ENCODE measurements around the gene HOXB2.
A peak's percentile ranks its signal among the peaks of the same experiment; 100 is the strongest.
"Not testable (repeated sequence)": the region's sequence is repeated elsewhere in the genome, so short reads cannot be mapped to it uniquely, and the experiment has no call there.

HOXB2 gene

GRCh38 chr17:48513097-48513496, 31.8 kb downstream of the HOXB2 start:
- peak; percentile 51 for DNase-seq

GRCh38 chr17:48510761-48511604, 33.9 kb downstream of the HOXB2 start:
- DNase-seq = peak; percentile 59

- DNase-seq = no peak
These were observed 34.5 kb downstream of the HOXB2 start for GRCh38 chr17:48510381-48510760.

GRCh38 chr17:48509708-48510107, 35.2 kb downstream of the HOXB2 start:
- DNase-seq = not testable (repeated sequence)

- no peak for DNase-seq
These were observed 38.7 kb downstream of the HOXB2 start for GRCh38 chr17:48506246-48506645.

GRCh38 chr17:48505788-48506187, 39.1 kb downstream of the HOXB2 start:
- peak; percentile 79 for DNase-seq

- DNase-seq = no peak
These were observed 40.0 kb downstream of the HOXB2 start for GRCh38 chr17:48504953-48505352.

- no peak for DNase-seq
These were observed 41.2 kb downstream of the HOXB2 start for GRCh38 chr17:48503747-48504146.

- no peak for DNase-seq
These were observed 42.0 kb downstream of the HOXB2 start for GRCh38 chr17:48502901-48503300.

GRCh38 chr17:48502312-48502711, 42.6 kb downstream of the HOXB2 start:
- no peak for DNase-seq

GRCh38 chr17:48500435-48501426, 44.2 kb downstream of the HOXB2 start:
- no peak for DNase-seq

GRCh38 chr17:48499735-48500434, 45.0 kb downstream of the HOXB2 start:
- no peak for DNase-seq

- no peak for DNase-seq
These were observed 45.7 kb downstream of the HOXB2 start for GRCh38 chr17:48499248-48499647.

GRCh38 chr17:48498164-48498850, 46.6 kb downstream of the HOXB2 start:
- DNase-seq = no peak

- no peak for DNase-seq
These were observed 47.8 kb downstream of the HOXB2 start for GRCh38 chr17:48497103-48497502.

GRCh38 chr17:48494335-48494734, 50.6 kb downstream of the HOXB2 start:
- no peak for DNase-seq

Data from CD4-positive, alpha-beta T cell treated with Interleukin-17A for 1 hour (primary cell).